HepG2 (cell line): ENCODE results near the gene RPA1. TPM values are rescaled to one million over a fixed set of nuclear protein-coding genes. Genes with fewer than 3 reads are reported as not detected.

Experiments used
- ETV6 ChIP-seq: sonication (generic); formaldehyde crosslinking; conservative IDR thresholded peaks from 2 replicates; pipeline ENCODE4 v1.4.0; 2020; ENCODE audit warnings: missing genetic modification reagents
- GLI4 ChIP-seq: sonication (generic); formaldehyde crosslinking; IDR thresholded peaks from 2 replicates; pipeline ENCODE4 v1.5.1; 2020; ENCODE audit warnings: missing genetic modification reagents, mild to moderate bottlenecking, moderate library complexity, borderline replicate concordance
- GMEB1 ChIP-seq: sonication (generic); formaldehyde crosslinking; IDR thresholded peaks from 2 replicates; pipeline ENCODE4 v1.5.1; 2020; ENCODE audit warnings: missing genetic modification reagents, mild to moderate bottlenecking, borderline replicate concordance
- GPBP1L1 ChIP-seq: sonication (generic); formaldehyde crosslinking; IDR thresholded peaks from 2 replicates; pipeline ENCODE4 v1.5.0; 2020; ENCODE audit warnings: mild to moderate bottlenecking, missing genetic modification reagents
- HDAC1 ChIP-seq: sonication (generic); formaldehyde crosslinking; IDR thresholded peaks from 2 replicates; pipeline ENCODE4 v1.5.1; 2020; ENCODE audit warnings: mild to moderate bottlenecking, missing genetic modification reagents
- HDAC6 ChIP-seq: fragments of 200-600 bp; sonication (generic); IDR thresholded peaks from 2 replicates; pipeline ENCODE4 v1.7.0; 2017; ENCODE audit warnings: mild to moderate bottlenecking, antibody characterized with exemption, low read length, low read depth
- HNF4A ChIP-seq: sonication (generic); formaldehyde crosslinking; IDR thresholded peaks from 2 replicates; pipeline ENCODE4 v1.4.0; 2020; ENCODE audit warnings: missing genetic modification reagents
- KDM2A ChIP-seq: sonication (generic); formaldehyde crosslinking; IDR thresholded peaks from 2 replicates; pipeline ENCODE4 v1.4.0; 2020; ENCODE audit warnings: low read depth, missing genetic modification reagents, borderline replicate concordance
- NFRKB ChIP-seq: fragments of 450-650 bp; IDR thresholded peaks from 2 replicates; pipeline ENCODE4 v1.6.1; 2017
- NR0B2 ChIP-seq: sonication (generic); formaldehyde crosslinking; IDR thresholded peaks from 2 replicates; pipeline ENCODE4 v1.4.0; 2020; ENCODE audit warnings: mild to moderate bottlenecking, missing genetic modification reagents
- SAP130 ChIP-seq: IDR thresholded peaks from 2 replicates; pipeline ENCODE4 v1.6.1; 2016; ENCODE audit warnings: low read depth
- SMAD3 ChIP-seq: sonication (generic); formaldehyde crosslinking; IDR thresholded peaks from 2 replicates; pipeline ENCODE4 v1.4.0; 2020; ENCODE audit warnings: missing genetic modification reagents
- ZBTB7A ChIP-seq: sonication (generic); formaldehyde crosslinking; IDR thresholded peaks from 2 replicates; pipeline ENCODE4 v1.8.0; 2022; ENCODE audit warnings: mild to moderate bottlenecking, missing genetic modification reagents
- ZFP36L1 ChIP-seq: sonication (generic); formaldehyde crosslinking; IDR thresholded peaks from 2 replicates; pipeline ENCODE4 v1.8.0; 2022; ENCODE audit warnings: mild to moderate bottlenecking, missing genetic modification reagents, moderate library complexity
- ZNF281 ChIP-seq: sonication (generic); formaldehyde crosslinking; IDR thresholded peaks from 2 replicates; pipeline ENCODE4 v1.4.0; 2020; ENCODE audit warnings: missing genetic modification reagents, borderline replicate concordance
- ZNF333 ChIP-seq: sonication (generic); formaldehyde crosslinking; IDR thresholded peaks from 2 replicates; pipeline ENCODE4 v1.4.0; 2020; ENCODE audit warnings: mild to moderate bottlenecking, missing genetic modification reagents, borderline replicate concordance
- ZNF660 ChIP-seq: sonication (generic); formaldehyde crosslinking; IDR thresholded peaks from 2 replicates; pipeline ENCODE4 v1.5.1; 2020; ENCODE audit warnings: mild to moderate bottlenecking, low read depth, missing genetic modification reagents, borderline replicate concordance
- ZNF687 ChIP-seq: sonication (generic); formaldehyde crosslinking; IDR thresholded peaks from 2 replicates; pipeline ENCODE4 v1.5.1; 2020; ENCODE audit warnings: mild to moderate bottlenecking, missing genetic modification reagents, moderate library complexity
- ZNF788 ChIP-seq: sonication (generic); formaldehyde crosslinking; IDR thresholded peaks from 2 replicates; pipeline ENCODE4 v1.5.0; 2020; ENCODE audit warnings: mild to moderate bottlenecking, missing genetic modification reagents, borderline replicate concordance
- polyA plus RNA-seq, 8 experiments: library from polyadenylated mRNA; depleted of rRNA in 3 of 8; stranded (reverse) in 7 of 8; unstranded in 1 of 8; fragments of >200 nt; fragmentation: Illumina TruSeq in 4 of 8; extraction: Trizol in 4 of 8; gene quantifications; 2 replicates each; pipeline versions ENCODE4 v1.2.1 to v1.2.3, GENCODE V29; 2011 to 2016; ENCODE audit warnings: low read depth in 4 of 8, missing spikeins in 1 of 8, mixed read lengths in 1 of 8; ENCODE audit not compliant: insufficient read depth in 1 of 8
- total RNA-seq, 5 experiments: library from RNA; depleted of rRNA; stranded (reverse); fragments of >200 nt; fragmentation: Illumina TruSeq; extraction: Trizol; gene quantifications; 2 replicates each; pipeline ENCODE4 v1.2.3, GENCODE V29; 2016; ENCODE audit warnings: low read depth in 1 of 5

RPA1 gene
- total and polyA plus RNA-seq, 2 of the 13 experiments (the other 11 are each of a cell fraction or from before 2014, with no cell fraction given), result 13.9 to 37.6 TPM

- TF ChIP-seq ZBTB7A (CRISPR knock-in tag), result peak; percentile 94
- TF ChIP-seq GPBP1L1 (CRISPR knock-in tag), result no peak
- TF ChIP-seq ETV6, result no peak
- peak; percentile 98 for TF ChIP-seq SAP130 (CRISPR knock-in tag)
- no peak for TF ChIP-seq ZNF660
- TF ChIP-seq ZNF687 (CRISPR knock-in tag), result peak; percentile 98
- TF ChIP-seq HDAC6, result no peak
- TF ChIP-seq ZNF333, result no peak
- TF ChIP-seq HNF4A (CRISPR knock-in tag), result peak; percentile 98
- peak; percentile 60; the same call in 1 of the 2 replicates for TF ChIP-seq ZNF281 (CRISPR knock-in tag)
- peak; percentile 62; the same call in 1 of the 2 replicates for TF ChIP-seq KDM2A (CRISPR knock-in tag)
- TF ChIP-seq GMEB1, result peak; percentile 65; the same call in 1 of the 2 replicates
- TF ChIP-seq HDAC1 (CRISPR knock-in tag), result peak; percentile 97
- TF ChIP-seq ZNF788 (CRISPR knock-in tag), result peak; percentile 83
- TF ChIP-seq GLI4 (CRISPR knock-in tag), result no peak
- no peak for TF ChIP-seq NR0B2 (CRISPR knock-in tag)
- TF ChIP-seq NFRKB, result no peak
- no peak for TF ChIP-seq ZFP36L1 (CRISPR knock-in tag)
- TF ChIP-seq SMAD3, result no peak
Measured at GRCh38 chr17:1810450-1811103, 19.2 kb upstream of the RPA1 start (continued).
